Stimulated activated CD8-positive, alpha-beta memory T cell treated with anti-CD3 and anti-CD28 coated beads, Interleukin-15, amount 100 ng/mL, for 24 hours (primary cell): ENCODE measurements around the gene FURIN.
"Not testable (repeated sequence)": the region's sequence is repeated elsewhere in the genome, so short reads cannot be mapped to it uniquely, and the experiment has no call there.

Experiments used
- DNase-seq: peaks from one replicate; pipeline ENCODE4 v3.0.0-alpha.2; 2020; ENCODE audit warnings: low read depth

FURIN gene

DNA sequence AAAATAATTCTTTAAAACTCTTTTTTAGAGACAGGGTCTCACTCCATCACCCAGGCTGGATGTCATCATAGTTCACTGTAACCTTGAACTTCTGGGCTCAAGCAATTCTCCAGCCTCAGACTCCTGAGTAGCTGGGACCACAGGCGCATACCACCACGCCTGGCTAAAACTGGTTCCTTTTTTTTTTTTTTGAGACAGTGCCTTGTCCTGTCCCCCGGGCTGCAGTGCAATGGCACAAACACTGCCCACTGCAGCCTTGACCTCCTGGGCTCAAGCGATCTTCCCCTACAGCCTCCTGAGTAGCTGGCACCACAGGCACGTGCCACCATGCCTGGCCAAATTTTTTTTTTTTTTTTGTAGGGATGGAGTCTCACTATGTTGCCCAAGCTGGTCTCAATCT lies 23.7 kb upstream of the FURIN start:
- no peak for DNase-seq

DNA sequence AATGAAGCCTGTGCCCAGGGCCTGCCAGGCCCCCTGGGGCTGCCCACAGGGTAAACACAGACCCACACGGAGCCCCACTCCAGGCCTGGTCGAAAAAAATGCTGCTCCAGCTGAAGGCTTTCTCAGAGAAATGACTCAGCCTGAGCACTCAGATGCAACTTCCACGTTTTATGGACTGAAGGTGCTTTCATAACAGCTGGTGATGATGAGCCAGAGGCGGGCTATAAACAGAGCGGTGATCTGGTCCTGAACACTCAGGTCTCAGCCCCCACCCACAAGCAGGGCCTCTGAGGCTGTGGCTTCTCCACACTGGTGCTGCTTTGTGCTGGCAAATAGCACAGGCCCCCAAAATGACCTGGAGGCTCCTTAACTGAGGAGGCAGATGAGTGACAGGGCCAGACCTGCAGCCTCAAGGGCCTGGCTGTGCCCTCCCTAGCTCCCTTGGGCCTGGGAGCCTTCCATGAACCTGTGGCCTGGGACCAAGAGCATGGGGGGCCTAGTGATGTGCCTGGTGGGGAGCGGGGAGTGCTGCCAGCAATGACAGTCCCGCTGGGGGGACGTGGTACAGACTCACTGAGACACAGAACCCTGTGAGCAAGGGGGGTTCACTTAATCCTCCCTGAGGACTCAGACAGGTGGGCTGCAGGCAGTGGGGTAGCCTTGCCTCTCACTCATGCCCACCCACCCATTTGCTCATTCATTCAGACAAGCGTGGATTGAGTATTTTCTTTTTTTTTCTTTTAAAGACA lies 23.0 kb upstream of the FURIN start:
- DNase-seq, result no peak

DNA sequence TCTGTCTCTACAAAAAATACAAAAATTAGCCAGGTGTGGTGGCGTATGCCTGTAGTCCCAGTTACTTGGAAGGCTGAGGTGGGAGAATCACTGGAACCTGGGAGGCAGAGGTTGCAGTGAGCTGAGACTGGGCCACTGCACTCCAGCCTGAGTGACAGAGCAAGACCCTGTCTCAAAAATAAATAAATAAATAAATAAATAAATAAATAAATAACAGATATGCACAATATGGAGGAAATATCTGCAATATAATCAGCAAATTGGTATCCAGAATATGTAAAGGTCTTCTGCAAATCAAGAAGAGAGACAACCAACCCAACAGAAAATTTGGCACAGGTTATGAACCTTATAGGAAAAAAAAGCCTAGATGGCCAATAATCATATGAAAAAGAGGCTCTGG lies 19.0 kb upstream of the FURIN start:
- DNase-seq, result not testable (repeated sequence)

DNA sequence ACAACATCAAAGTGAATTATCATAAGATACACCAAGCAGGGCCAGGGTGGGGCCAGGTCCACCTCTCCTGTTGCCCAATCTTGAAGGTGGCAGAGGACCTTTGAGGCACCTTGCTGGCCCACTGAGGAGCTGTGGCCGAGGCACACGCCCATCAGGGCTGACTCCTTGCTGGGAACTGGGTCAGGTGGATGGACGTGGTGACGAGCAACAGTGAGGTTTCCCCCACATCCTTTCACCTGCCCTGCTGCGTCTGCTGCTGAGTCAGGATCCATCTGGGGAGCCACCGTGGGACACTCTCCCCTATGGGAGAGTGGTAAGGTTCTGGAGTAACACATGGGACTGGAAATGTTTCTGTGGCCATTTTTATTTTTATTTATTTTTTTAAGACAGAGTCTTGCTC lies 17.3 kb upstream of the FURIN start:
- no peak for DNase-seq

DNA sequence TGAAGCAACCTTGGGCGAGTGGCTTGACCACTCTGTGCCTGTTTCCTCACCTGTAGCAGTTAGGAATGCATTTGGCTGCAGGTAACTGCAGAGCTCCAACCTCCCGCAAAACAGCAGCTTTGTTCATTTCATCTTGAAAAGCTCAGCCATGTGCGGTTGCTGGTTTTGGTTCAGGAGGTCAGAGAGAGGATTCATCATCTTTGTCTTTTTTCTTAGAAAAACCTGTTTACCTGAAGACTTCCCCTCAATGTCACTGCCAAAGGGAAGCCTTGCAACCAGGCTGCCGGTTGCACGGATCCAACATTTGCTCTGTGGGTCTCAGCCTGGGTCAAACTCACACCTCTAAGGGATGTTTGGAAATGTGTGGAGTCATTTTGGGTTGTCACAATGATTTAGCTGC lies 16.4 kb upstream of the FURIN start:
- no peak for DNase-seq

DNA sequence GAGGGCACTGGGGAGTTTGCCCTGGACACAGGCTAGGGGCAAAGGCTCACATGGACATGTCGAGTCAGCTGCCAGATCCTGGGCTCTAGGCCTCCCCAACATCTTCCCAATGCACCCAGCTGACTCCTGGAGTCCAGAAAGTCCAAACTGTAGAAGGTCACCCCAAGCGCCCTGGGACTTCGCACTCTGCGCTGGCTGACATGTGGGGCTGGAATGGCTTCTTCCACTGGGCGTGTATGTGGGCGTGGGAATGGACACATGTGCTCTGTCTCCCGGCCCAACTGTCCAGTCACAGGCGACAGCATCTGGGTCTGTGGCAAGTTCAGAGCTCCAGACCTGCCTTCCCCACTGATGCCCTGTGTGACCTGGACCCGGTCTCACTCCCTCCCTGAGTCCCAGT lies 13.2 kb upstream of the FURIN start:
- no peak for DNase-seq

DNA sequence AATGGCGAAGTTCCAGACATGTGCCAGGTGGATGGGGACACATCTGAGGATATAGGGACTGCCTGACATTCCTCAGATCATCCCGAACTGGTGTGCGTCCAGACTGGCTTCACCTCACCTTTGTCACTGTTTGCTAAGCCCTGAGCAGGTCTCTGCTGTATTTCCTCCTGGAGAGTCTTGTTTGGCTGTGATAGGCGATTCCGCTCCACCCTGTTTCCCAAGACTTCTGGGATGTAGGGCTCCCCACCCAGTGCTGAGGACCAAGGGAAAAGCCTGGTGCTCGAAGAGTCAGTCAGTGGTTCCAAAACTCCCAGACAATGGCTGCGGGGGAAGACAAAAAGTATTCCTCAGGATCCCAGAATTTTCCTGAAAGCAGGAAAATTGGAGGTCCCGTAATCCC lies 11.1 kb upstream of the FURIN start:
- DNase-seq, result no peak

DNA sequence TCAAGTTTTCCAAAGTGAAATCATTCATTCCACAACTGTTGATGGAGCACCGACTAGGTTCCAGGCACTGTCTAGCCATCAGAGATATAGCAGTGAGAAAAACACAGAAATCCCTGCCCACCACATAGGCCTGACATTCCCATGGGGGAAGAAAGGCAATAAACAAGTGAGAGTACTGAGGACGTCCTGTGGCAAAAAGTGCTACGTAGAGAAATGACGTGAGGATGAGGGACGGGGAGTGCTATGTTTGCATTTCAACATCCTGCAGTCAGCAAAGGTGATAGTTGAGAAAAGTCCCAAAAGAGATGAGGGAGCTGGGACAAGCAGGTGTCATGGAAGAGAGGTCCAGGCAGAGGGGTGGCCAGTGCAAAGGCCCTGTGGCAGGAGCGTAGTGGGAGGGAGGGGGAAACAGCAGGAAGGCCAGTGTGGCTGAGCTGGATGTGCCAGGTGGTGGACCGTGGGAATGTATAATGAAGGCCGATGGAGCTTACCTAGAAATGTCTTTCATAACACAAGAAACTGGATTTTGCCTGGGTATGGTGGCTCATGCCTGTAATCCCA lies 10.4 kb upstream of the FURIN start:
- DNase-seq, result no peak

DNA sequence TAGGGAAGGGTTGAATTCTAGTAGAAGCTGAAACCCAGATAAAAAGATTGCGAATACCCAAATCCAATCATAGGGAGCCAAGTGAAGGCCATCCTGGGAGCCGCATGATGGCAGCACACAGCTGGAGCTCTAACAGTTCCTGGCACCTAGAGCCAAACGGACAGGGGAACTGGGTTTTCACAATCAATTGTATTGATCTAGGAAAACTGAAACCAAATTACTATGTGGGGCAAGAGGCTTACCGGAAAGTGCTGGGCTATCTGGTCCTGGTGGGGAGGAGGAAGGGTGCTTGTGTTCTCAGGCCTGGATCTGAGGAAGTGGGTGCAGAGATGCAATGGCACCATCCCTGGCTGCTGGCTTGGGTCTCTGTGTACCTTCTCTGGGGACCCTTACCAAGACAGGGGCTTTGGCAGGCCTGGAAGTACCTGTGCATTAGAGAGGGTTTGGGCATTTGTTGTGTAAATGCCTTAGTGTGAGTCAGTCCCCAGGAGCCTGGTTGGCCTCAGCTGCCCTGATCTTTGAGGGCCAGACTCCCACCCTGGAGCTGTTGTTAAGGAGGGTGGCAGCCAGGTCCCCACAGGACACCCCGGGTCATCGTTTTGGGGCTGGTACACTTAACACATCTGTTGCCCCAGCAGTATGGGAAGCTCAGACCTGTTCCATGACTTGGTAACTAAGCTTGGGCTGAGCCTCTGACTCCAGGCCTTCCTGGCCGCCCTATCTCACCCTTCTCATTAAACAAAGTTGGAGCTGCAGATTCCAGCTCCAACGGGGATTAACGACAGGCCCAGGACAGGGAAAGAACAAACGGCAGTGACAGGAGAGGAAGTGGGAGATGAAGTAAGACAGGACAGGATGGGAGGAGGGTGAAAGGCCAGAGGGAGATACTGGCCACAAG lies 8.9 kb upstream of the FURIN start:
- no peak for DNase-seq

DNA sequence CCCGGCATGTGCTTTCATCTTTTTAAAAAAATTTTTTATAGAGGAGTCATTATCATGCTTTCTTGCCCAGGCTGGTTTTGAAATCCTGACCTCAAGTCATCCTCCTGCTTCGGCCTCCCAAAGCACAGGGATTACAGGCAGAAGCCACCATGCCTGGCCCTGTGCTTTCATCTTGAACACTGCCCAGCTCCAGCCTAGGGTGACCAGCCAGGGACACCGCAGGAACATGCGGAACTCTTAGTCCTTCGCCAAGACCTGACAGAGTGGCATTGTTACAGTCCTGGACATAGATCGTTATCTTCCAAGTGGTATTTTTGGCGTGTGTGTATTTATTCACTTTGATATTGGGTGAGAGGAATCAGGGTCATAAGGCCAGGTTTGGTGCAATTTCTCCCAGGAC lies 7.9 kb upstream of the FURIN start:
- DNase-seq, result no peak

DNA sequence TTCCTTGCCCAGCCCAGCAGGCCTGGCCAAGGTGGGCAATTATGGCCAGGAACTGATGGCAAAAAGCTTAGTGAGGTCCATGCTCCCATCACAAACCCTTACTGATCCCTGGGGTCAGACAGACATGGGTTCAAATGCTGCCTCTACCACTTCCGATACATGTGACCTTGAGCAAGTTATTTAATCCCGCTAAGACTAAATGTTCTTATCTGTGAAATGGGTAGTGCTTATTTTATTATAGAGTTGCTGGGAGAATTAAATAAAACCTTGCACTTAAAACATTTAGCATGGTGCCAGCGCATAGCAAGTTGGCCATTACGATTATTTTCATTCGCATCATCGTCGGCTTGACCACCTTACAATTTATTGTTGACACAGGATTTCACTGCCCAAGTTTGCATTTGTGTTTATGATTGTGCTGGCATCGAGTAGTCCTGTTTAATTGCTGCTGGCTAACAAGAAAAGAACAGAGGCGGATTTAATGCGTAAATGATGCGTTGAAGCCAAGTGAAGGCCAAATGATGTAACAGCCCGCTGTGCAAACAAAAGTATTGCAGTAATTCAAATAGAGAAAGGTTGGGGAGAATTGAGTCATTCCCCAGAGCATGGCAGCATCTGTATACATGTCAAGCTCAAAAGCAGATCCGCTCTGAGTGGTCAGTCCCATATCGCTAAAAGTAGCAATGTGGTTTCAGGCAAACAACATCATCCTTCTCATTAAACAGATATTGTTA lies 7.3 kb upstream of the FURIN start:
- DNase-seq, result no peak

DNA sequence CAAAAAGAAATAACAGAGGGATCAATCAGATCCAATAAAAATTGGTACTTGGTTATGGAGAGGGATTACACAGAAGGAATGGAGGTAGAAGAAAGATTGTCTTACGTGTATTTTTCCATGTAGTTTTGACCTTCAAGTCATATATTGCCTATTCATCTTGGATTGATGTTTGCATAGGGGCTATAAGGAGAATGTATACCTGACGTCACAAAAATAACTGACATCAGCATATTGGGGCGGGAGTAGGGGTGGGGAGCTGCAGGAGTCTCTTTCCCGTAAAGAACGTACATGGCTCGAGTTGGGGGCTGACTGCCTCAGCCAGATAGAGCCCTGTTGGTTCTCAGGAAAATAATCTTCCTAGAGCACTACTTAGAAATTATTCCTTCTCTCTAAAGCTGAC lies 5.9 kb upstream of the FURIN start:
- no peak for DNase-seq

DNA sequence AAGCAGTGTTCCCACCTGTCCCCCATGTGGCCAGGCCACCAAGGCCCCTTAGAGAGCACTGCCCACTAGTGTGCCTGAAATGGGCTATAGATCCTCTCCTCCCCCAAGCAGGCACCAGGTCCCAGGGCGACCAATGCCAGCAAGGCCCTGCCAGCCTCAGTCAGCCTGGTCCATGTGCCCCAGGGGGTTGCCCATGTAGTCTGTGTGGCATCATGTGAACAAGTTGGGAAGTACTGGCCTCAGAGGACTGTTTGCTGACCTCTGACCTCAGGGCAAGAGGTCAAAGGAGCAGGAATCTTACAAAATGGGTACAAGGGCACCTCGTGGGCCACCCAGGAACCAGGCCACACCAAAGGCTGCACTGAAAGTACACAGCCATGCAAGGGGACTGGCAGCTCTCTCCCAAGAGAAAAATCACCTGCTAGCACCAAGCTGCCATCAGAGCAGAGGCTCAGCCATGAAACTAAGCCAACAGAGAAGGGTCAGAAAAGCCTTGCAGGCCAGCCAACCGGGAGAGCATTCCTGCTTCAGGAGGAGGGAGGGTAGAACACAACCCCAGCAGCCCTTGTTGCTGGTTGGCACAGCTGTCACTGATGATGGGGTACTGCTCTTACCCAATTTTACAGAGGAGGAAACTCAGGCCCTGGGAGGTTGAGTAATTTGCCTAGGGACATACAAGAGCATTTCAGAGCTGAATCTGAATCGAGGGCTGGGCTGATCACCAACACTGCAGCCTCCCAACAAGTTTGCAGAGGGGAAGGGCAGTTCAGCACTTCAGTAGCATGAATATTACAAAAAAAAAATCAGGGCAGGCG lies 5.2 kb upstream of the FURIN start:
- no peak for DNase-seq

DNA sequence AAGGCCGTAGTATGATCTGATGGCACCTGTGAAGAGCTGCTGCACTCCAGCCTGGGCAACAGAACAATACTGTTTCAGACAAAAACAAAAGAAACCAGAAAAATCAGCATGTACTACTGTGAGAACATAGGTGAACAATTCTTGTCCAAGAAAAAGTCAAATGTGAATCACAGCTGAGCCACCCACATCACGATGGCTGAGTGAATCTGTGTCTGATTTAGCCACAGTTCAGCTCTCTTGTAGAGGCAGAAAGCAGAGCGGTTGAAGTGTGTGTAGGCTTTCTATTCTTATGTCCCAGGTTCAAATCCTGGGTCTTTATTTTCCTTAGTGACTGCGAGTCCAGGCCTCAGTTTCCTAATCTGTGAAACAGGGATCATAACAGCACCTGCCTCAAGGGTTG lies 4.4 kb upstream of the FURIN start:
- DNase-seq, result no peak

DNA sequence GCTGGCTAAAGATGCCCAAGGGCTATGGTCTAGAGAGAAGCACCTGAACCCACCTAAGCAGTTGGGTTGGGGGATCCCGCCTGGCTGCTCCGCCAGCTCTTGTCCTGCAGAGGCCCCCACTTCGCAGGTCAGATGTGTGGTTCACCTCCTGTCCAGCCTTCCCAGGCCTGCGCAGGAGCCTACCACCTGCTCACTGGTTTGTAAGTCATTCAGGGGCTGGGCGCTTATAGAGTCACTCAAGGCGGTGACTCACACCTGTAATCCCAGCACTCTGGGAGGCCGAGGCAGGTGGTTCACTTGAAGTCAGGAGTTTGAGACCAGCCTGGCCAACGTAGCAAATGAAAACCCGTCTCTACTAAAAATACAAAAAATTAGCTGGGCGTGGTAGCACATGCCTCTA lies 3.9 kb upstream of the FURIN start:
- no peak for DNase-seq

DNA sequence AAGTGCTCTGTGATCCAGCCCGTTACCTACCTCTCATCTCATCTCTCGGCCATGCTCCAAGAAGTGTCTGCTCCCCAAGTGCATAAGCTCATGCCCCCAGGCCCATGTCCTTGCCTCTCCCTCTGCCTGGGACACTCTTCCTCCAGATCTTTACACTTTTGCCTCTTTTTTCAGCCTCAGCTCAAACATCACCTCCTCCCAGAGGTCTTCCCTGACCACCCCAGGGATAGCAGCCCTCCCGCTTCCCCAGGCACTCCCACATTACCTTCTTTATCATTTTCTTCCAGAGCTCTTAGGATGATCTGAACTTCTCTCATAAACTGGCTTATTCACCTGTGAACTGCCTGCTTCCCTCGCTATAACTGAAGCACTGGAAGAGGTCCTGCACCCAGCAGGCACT lies 2.7 kb upstream of the FURIN start:
- no peak for DNase-seq

DNA sequence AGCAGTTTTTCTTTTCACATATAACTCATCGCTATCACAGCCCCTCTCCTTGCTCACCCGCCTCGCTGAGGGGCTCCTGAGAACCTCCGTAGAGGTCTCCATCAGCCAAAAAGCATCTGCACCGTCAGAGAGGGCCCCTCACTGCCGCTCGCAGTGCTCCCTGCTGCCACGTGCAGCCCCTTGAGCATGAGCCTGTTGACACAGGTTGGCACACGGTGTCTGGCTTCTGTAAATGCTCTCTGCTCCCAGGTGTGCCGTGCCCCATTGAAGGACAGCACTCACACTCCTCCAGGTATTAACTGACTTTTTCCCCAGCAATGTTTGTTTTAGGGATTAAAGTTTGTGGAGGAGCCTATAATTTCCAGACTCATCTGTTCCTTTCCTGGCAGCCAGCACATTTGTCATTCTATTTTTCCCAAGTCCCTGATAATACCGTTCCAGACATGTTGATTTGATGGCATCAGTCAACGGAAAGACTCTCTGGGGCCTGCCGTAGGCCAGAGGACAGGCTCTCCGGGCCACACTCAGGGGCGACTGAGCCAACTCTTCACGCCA lies 2.1 kb upstream of the FURIN start:
- DNase-seq, result no peak

DNA sequence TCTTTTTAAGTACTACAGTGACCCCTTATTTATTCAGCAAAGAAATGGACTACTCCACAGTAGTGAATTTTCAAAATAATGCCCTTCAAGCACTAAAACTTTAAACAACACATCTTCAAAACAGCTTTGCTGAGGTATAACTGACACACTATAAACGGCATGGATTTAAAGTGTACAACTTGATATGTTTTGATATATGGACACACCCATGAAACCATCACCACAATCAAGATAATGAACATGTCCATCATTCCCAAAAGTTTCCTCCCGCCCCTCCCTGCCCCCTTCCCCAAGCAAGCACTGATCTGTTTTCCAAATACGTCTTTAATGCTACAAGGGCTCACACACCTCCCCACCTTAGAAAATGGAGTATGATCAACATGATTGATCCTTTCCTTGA lies 1.6 kb upstream of the FURIN start:
- no peak for DNase-seq

DNA sequence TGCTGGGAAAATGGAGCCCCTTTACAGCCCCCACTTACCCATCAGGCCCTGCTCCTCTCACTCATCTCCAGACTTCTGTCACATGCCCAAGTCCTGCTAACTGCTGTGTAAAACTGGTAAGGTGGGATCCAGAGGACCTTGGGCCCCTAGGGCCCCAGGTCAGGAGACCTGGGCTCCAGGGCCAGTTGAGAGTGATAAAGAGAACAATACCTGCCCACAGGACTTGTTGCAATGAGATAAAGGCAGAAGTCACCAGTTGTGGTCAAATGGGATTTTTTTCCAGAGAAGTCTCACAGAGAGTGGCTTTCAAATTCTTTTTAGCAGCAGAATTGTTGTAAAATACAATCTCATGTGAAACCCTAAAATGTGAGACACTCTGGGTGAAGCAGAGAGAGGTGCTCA lies 753 bp downstream of the FURIN start:
- DNase-seq, result no peak

DNA sequence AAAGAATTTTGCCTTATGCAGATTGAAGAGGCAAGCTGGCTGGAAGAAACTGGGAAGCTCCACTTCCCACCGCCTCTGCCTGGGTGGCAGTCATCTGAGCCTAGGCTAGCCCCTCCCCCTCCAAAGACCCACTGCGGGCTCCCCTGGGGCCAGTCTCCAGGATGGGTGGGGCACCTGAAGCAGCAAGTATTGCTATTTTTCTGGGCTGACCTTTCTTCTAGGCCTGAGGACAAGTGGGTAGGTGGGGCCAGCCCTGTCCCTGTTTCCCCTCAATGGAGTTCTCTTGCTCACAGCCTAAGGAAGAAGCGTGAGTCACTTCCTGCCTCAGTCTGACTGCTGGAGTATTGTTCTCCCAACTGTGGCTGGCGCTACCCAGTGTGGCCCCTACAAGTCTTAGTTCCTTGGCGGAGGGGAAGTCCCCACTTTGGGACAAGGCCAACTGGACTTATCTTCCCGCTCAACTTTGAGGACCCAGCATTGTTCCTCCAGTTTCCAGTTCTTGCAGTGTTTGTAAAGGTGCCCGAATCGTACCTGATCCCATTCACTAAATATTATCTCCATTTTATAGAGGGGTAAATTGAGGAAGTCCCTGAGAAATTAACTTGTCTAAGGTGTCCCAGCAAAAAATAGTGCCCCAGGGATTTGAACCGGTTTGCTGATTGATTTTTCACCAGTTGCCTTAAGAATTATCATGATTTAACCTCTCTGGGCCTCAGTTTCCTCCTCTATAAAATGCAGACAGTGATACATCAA lies 1.4 kb downstream of the FURIN start:
- DNase-seq, result no peak
